GM12874 (cell line): ENCODE results near the gene SERPINE2.

Source experiments
- CTCF ChIP-seq: IDR thresholded peaks from 2 replicates; pipeline ENCODE4 v1.5.1; 2011; ENCODE audit warnings: low read depth, mild to moderate bottlenecking, control low read depth, low read length, moderate library complexity; ENCODE audit not compliant: insufficient read depth

The SERPINE2 gene

GRCh38 chr2:223996391-223996790 is 42.7 kb downstream of the SERPINE2 start:
- no peak for TF ChIP-seq CTCF

- no peak for TF ChIP-seq CTCF
Observed at GRCh38 chr2:223995569-223995968, 43.5 kb downstream of the SERPINE2 start.

GRCh38 chr2:223994562-223995162 is 44.4 kb downstream of the SERPINE2 start:
- no peak for TF ChIP-seq CTCF

GRCh38 chr2:223993634-223994232 is 45.4 kb downstream of the SERPINE2 start:
- peak; percentile 67; the same call in 1 of the 2 replicates for TF ChIP-seq CTCF

- no peak for TF ChIP-seq CTCF
Observed at GRCh38 chr2:223991611-223992010, 47.5 kb downstream of the SERPINE2 start.

- TF ChIP-seq CTCF = no peak
Observed at GRCh38 chr2:223989856-223990232, 49.2 kb downstream of the SERPINE2 start.

- TF ChIP-seq CTCF = no peak
Observed at GRCh38 chr2:223989206-223989855, 49.8 kb downstream of the SERPINE2 start.
